H1 (cell line): Measurements from ENCODE around the gene ZNF23. TPM values are rescaled to one million over a fixed set of nuclear protein-coding genes. Genes with fewer than 3 reads are reported as not detected.

Experiments used
- CTCF ChIA-PET: fragments of 300-600 bp; sonication (Branson Sonifier 250); formaldehyde crosslinking; loops from one replicate; lab custom pipeline; 2021; ENCODE audit not compliant: partially characterized antibody; lab: Charles Lee
- POLR2A ChIA-PET: fragments of 300-600 bp; sonication (Branson Sonifier 250); formaldehyde crosslinking; loops from one replicate; lab custom pipeline; 2021; ENCODE audit warnings: inconsistent platforms; ENCODE audit not compliant: partially characterized antibody; lab: Charles Lee
- DNase-seq, 2 experiments: peaks; one replicate each; pipeline versions ENCODE4 v3.0.0 to v3.0.0-alpha.2; 2010 to 2022; ENCODE audit warnings: low spot score in 2 of 2, low read depth in 1 of 2, mixed read lengths in 1 of 2
- FAIRE-seq: peaks from 2 replicates; lab custom pipeline; 2011; peaks lifted over from hg19 to GRCh38; lab: Jason Lieb, UNC
- H2AFZ ChIP-seq: 2 replicates; pipeline ENCODE4 v1.8.1; 2012; ENCODE audit warnings: low read length, inconsistent platforms
- H2AK5ac ChIP-seq: 2 replicates; pipeline ENCODE4 v1.6.1; 2013; ENCODE audit warnings: low read depth, low read length
- H2BK120ac ChIP-seq: replicated peaks from 2 replicates; pipeline ENCODE3; 2013; ENCODE audit warnings: low read depth, low read length, inconsistent platforms
- H2BK12ac ChIP-seq: 2 replicates; pipeline ENCODE4 v1.6.1; 2013; ENCODE audit warnings: low read depth, low read length
- H2BK15ac ChIP-seq: 2 replicates; pipeline ENCODE4 v1.6.1; 2013; ENCODE audit warnings: low read length
- H2BK20ac ChIP-seq: 2 replicates; pipeline ENCODE4 v1.6.1; 2013; ENCODE audit warnings: low read length
- H2BK5ac ChIP-seq: 2 replicates; pipeline ENCODE4 v1.6.1; 2013; ENCODE audit warnings: low read depth, low read length
- H3K14ac ChIP-seq: 2 replicates; pipeline ENCODE4 v1.6.1; 2013; ENCODE audit warnings: inconsistent platforms; ENCODE audit not compliant: insufficient read length
- H3K18ac ChIP-seq: 2 replicates; pipeline ENCODE4 v1.6.1; 2013; ENCODE audit warnings: low read length; ENCODE audit errors: extremely low read depth
- H3K23ac ChIP-seq: 2 replicates; pipeline ENCODE4 v1.6.1; 2013; ENCODE audit warnings: inconsistent platforms; ENCODE audit not compliant: insufficient read length
- H3K23me2 ChIP-seq: 2 replicates; pipeline ENCODE4 v1.6.1; 2013; ENCODE audit warnings: low read depth, low read length
- H3K27ac ChIP-seq: 2 replicates; pipeline ENCODE4 v1.6.1; 2011; ENCODE audit warnings: low read depth, low read length, inconsistent platforms
- H3K27me3 ChIP-seq, 4 experiments: replicated peaks in 1 of 4; 1 replicate in 1 of 4; 2 replicates in 3 of 4; pipeline versions ENCODE4 v1.6.1 to v1.8.1; 2011 to 2013; ENCODE audit warnings: low read length in 3 of 4, mild to moderate bottlenecking in 3 of 4, inconsistent platforms in 2 of 4, mixed read lengths in 2 of 4, moderate library complexity in 1 of 4; ENCODE audit not compliant: control insufficient read depth in 3 of 4, insufficient read depth in 3 of 4; ENCODE audit errors: extremely low read depth in 1 of 4
- H3K36me3 ChIP-seq, 4 experiments: 2 replicates each; pipeline versions ENCODE4 v1.6.1 to v1.8.1; 2011 to 2013; ENCODE audit warnings: mild to moderate bottlenecking in 4 of 4, low read length in 3 of 4, moderate library complexity in 2 of 4, control low read depth in 1 of 4, inconsistent platforms in 1 of 4; ENCODE audit not compliant: insufficient read depth in 4 of 4, control insufficient read depth in 2 of 4
- H3K4ac ChIP-seq: replicated peaks from 2 replicates; pipeline ENCODE3; 2013; ENCODE audit warnings: low read length, low read depth, mixed read lengths, inconsistent platforms; ENCODE audit not compliant: insufficient read length
- H3K4me1 ChIP-seq, 4 experiments: replicated peaks in 1 of 4; 1 replicate in 1 of 4; 2 replicates in 3 of 4; pipeline versions ENCODE4 v1.6.1 to v1.8.1; 2011 to 2013; ENCODE audit warnings: low read length in 3 of 4, inconsistent platforms in 2 of 4, mixed read lengths in 1 of 4; ENCODE audit not compliant: insufficient read depth in 4 of 4, control insufficient read depth in 3 of 4
- H3K4me2 ChIP-seq, 2 experiments: 2 replicates each; pipeline versions ENCODE4 v1.6.1 to v1.8.1; 2011 to 2013; ENCODE audit warnings: low read depth in 2 of 2, low read length in 2 of 2, control low read depth in 1 of 2, inconsistent platforms in 1 of 2, mild to moderate bottlenecking in 1 of 2; ENCODE audit not compliant: insufficient read depth in 1 of 2
- H3K4me3 ChIP-seq, 4 experiments: fragments of 200-600, 300-600 bp in 1 of 4; sonication (generic), shearing (Covaris generic), sonication (Bioruptor Twin) in 1 of 4; 2 replicates each; pipeline versions ENCODE4 v1.5.1 to v1.8.1; 2011 to 2016; ENCODE audit warnings: low read length in 4 of 4, low read depth in 3 of 4, control low read depth in 2 of 4, inconsistent platforms in 2 of 4, mild to moderate bottlenecking in 2 of 4, mixed read lengths in 1 of 4, moderate library complexity in 1 of 4; ENCODE audit not compliant: insufficient read depth in 2 of 4; ENCODE audit errors: extremely low read depth in 1 of 4
- H3K56ac ChIP-seq: replicated peaks from 2 replicates; pipeline ENCODE3; 2013; ENCODE audit warnings: low read depth, mild to moderate bottlenecking, mixed read lengths, low read length, inconsistent platforms; ENCODE audit not compliant: insufficient read length
- H3K79me1 ChIP-seq: 2 replicates; pipeline ENCODE4 v1.6.1; 2013; ENCODE audit warnings: low read depth, low read length, control low read depth
- H3K79me2 ChIP-seq, 2 experiments: 2 replicates each; pipeline versions ENCODE4 v1.6.1 to v1.8.1; 2012 to 2013; ENCODE audit warnings: low read length in 2 of 2, mild to moderate bottlenecking in 2 of 2, inconsistent platforms in 1 of 2; ENCODE audit not compliant: insufficient read depth in 2 of 2, control insufficient read depth in 1 of 2
- H3K9ac ChIP-seq, 4 experiments: replicated peaks in 1 of 4; 1 replicate in 1 of 4; 2 replicates in 3 of 4; pipeline versions ENCODE4 v1.6.1 to v1.8.1; 2011 to 2013; ENCODE audit warnings: low read depth in 3 of 4, low read length in 3 of 4, control low read depth in 2 of 4, mild to moderate bottlenecking in 2 of 4, moderate library complexity in 2 of 4, inconsistent platforms in 1 of 4; ENCODE audit errors: extremely low read depth in 1 of 4
- H3K9me3 ChIP-seq, 2 experiments: 2 replicates each; pipeline versions ENCODE4 v1.6.1 to v1.8.1; 2012 to 2013; ENCODE audit warnings: mild to moderate bottlenecking in 2 of 2, moderate library complexity in 2 of 2, control low read depth in 1 of 2, inconsistent platforms in 1 of 2, low read depth in 1 of 2, low read length in 1 of 2, mixed read lengths in 1 of 2; ENCODE audit not compliant: insufficient read depth in 2 of 2
- H4K20me1 ChIP-seq, 2 experiments: replicated peaks in 1 of 2; 2 replicates each; pipeline versions ENCODE3 to v1.8.1; 2011 to 2013; ENCODE audit warnings: inconsistent platforms in 2 of 2, low read length in 2 of 2, mild to moderate bottlenecking in 1 of 2; ENCODE audit not compliant: insufficient read depth in 2 of 2, control insufficient read depth in 1 of 2
- H4K5ac ChIP-seq: 2 replicates; pipeline ENCODE4 v1.6.1; 2013; ENCODE audit warnings: low read length, low read depth, mixed read lengths, inconsistent platforms; ENCODE audit not compliant: insufficient read length
- H4K8ac ChIP-seq: 2 replicates; pipeline ENCODE4 v1.8.0; 2013; ENCODE audit warnings: mild to moderate bottlenecking, moderate library complexity, low read length, inconsistent platforms; ENCODE audit not compliant: insufficient read depth; ENCODE audit errors: extremely low read depth
- H4K91ac ChIP-seq: replicated peaks from 2 replicates; pipeline ENCODE3; 2013; ENCODE audit warnings: low read length, mixed read lengths, inconsistent platforms; ENCODE audit not compliant: insufficient read length
- EZH2 ChIP-seq: fragments of 200-600 bp; sonication (generic); IDR thresholded peaks from 2 replicates; pipeline ENCODE4 v1.7.1; 2012; ENCODE audit warnings: low read depth, mild to moderate bottlenecking, moderate library complexity, low read length, inconsistent platforms; ENCODE audit not compliant: severe bottlenecking
- KDM1A ChIP-seq: fragments of 200-600, 300-600 bp; sonication (generic); IDR thresholded peaks from 2 replicates; pipeline ENCODE4 v1.7.1; 2016; ENCODE audit warnings: mild to moderate bottlenecking, low read length, borderline replicate concordance
- RBBP5 ChIP-seq: IDR thresholded peaks from 2 replicates; pipeline ENCODE4 v1.7.1; 2012; ENCODE audit warnings: low read depth, mild to moderate bottlenecking, inconsistent platforms, low read length, moderate library complexity, borderline replicate concordance
- RNF2 ChIP-seq: fragments of 200-900, 300-1000 bp; sonication (generic); IDR thresholded peaks from 2 replicates; pipeline ENCODE4 v1.7.1; 2016; ENCODE audit warnings: borderline replicate concordance, low read depth, mild to moderate bottlenecking, antibody characterized with exemption, low read length; ENCODE audit not compliant: poor library complexity, severe bottlenecking; ENCODE audit errors: missing control alignments
- SP1 ChIP-seq: IDR thresholded peaks from 2 replicates; pipeline ENCODE4 v1.6.1; 2011; ENCODE audit warnings: low read depth, low read length
- WGBS, 2 experiments: shearing (Covaris generic) in 1 of 2; methylation state at CpG; one replicate each; pipeline versions ENCODE4 v1.1.6 to v1.1.7; 2013 to 2015; ENCODE audit warnings: low lambda C conversion rate in 2 of 2, mixed read lengths in 2 of 2, inconsistent platforms in 1 of 2, low coverage in 1 of 2, missing lambda C conversion rate in 1 of 2; ENCODE audit not compliant: insufficient replicate concordance in 2 of 2, insufficient coverage in 1 of 2, insufficient read length in 1 of 2; ENCODE audit errors: extremely low coverage in 1 of 2, missing lambda C conversion rate in 1 of 2; 5-methylcytosine and 5-hydroxymethylcytosine counted together
- polyA plus RNA-seq, 7 experiments: library from polyadenylated mRNA; depleted of rRNA in 3 of 7; stranded (reverse) in 5 of 7; unstranded in 2 of 7; fragments of >200 nt in 5 of 7; fragments of 200-250 nt in 2 of 7; gene quantifications; 1 replicate in 5 of 7; 2 replicates in 1 of 7; 4 replicates in 1 of 7; pipeline versions ENCODE4 v1.2.1 to v1.2.3, GENCODE V29; 2011 to 2013; ENCODE audit warnings: missing spikeins in 2 of 7, mixed read lengths in 2 of 7
- total RNA-seq: library from RNA; stranded (reverse); fragmentation: NEBNext Ultra II Directional; extraction: Animal tissue kit (Norgen Biotek cat#: 25700); gene quantifications from 2 replicates; pipeline ENCODE4 v1.2.1, GENCODE V29; 2021
- TF ChIP-seq, protein P1 (sequence below): IDR thresholded peaks from 2 replicates; pipeline ENCODE4 v1.6.1; 2011; ENCODE audit warnings: low read depth, mild to moderate bottlenecking, low read length; ENCODE audit not compliant: insufficient read depth

The ZNF23 gene
- total and polyA plus RNA-seq, 2 of the 8 experiments (the other 6 are each of a cell fraction or from before 2014, with no cell fraction given): 2.4 to 10.2 TPM

DNA sequence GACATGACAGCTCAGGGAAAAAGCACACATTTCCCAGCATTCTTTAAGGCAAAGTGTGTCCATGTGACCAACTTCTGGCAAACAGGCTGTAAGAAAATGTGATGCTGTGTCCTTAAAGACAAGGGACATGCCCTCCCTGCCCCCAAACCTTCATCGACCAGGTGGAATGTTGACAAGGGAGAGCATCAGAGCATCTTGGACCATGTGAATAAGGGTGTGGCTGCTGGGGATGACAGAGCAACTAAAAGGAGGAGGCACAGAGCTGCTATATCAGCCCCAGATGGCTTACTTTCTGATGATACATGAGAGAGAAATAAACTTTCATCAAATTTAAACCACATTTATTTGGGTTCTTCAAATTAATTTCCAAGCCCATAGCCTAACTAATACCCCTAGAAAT is 2.2 kb upstream of the ZNF23 start:
- Histone ChIP-seq H3K4me2 (no peak overlapping the region), H4K20me1 (peaks cover 0 to 2% of the 10 kb centered on the region in 2 experiments), H2AK5ac (no peak overlapping the region), H3K79me1 (no peaks in the 10 kb centered on the region; the same call in 1 of the 2 replicates), H3K4me3 (no peak overlapping the region), H3K56ac (no peak overlapping the region), H3K79me2 (peaks cover 0 to 22% of the 10 kb centered on the region in 2 experiments; a peak in 3 of 4 replicates), H3K36me3 (no peaks in the 10 kb centered on the region), H3K23me2 (peaks cover 7% of the 10 kb centered on the region), H3K27me3 (no peaks in the 10 kb centered on the region), H2BK20ac (no peak overlapping the region), H3K9ac (no peak overlapping the region), H3K14ac (no peak overlapping the region), H3K4me1 (peaks cover 0 to 2% (median 0%) of the 10 kb centered on the region in 4 experiments; a peak in 1 of 7 replicates), H3K18ac (no peak overlapping the region), H2AFZ (no peak overlapping the region), H4K91ac (no peak overlapping the region), H2BK5ac (no peak overlapping the region), H2BK120ac (no peak overlapping the region), H4K5ac (no peak overlapping the region), H2BK15ac (no peak overlapping the region), H2BK12ac (no peak overlapping the region), H3K23ac (no peak overlapping the region), H4K8ac (no peak overlapping the region), H3K27ac (no peak overlapping the region), H3K4ac (no peak overlapping the region), H3K9me3 (no peaks in the 10 kb centered on the region)
- POLR2A ChIA-PET: interaction anchor here (0.7 to 3.7 kb wide), 4 partner anchors 20 to 62 kb away, joined by 3 to 54 read pairs (median 3); partner anchors contain the start of genes CHST4 and ZNF19
- FAIRE-seq (no peak), DNase-seq (no peak)
- TF ChIP-seq SP1 (no peak), RNF2 (no peak), EZH2 (no peak), KDM1A (no peak), RBBP5 (no peak)
- TF ChIP-seq, protein P1, sequence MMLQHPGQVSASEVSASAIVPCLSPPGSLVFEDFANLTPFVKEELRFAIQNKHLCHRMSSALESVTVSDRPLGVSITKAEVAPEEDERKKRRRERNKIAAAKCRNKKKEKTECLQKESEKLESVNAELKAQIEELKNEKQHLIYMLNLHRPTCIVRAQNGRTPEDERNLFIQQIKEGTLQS: no peak
- CTCF ChIA-PET: interaction anchor here (1.0 to 2.3 kb wide), 11 partner anchors 8 to 147 kb away, joined by 3 to 17 read pairs (median 4); no protein-coding TSS in a partner anchor
- WGBS, 2 experiments: 64% methylated on average over 1 of the region's 1 CpG; no CpG with 5 or more reads in 1 of the 2 experiments
